ENCODE measurements around the gene MORN1.

The MORN1 gene

GRCh38 chr1:2346691-2347408, 44.5 kb downstream of the MORN1 start:
- ATAC-seq, result no peak
- TF ChIP-seq TSHZ2 (CRISPR knock-in tag; IDR thresholded peaks at IDR 0.05) (no peak), ZNF8 (CRISPR knock-in tag; IDR thresholded peaks at IDR 0.05) (no peak), ESRRG (CRISPR knock-in tag; IDR thresholded peaks at IDR 0.05) (no peak), TCF4 (CRISPR knock-in tag; IDR thresholded peaks at IDR 0.05; ENCODE audit: borderline replicate concordance) (no peak), TOX (CRISPR knock-in tag; IDR thresholded peaks at IDR 0.05; ENCODE audit: borderline replicate concordance) (no peak), ZNF70 (CRISPR knock-in tag; IDR thresholded peaks at IDR 0.05) (no peak), ZFP30 (CRISPR knock-in tag; IDR thresholded peaks at IDR 0.05) (no peak), GLIS3 (CRISPR knock-in tag; IDR thresholded peaks at IDR 0.05) (no peak), ZC3H10 (CRISPR knock-in tag; IDR thresholded peaks at IDR 0.05) (no peak), OSR1 (CRISPR knock-in tag; IDR thresholded peaks at IDR 0.05) (no peak), RARB (CRISPR knock-in tag; IDR thresholded peaks at IDR 0.05) (no peak), CREB5 (CRISPR knock-in tag; IDR thresholded peaks at IDR 0.05; ENCODE audit: low read depth) (no peak)
- TF ChIP-seq, protein P1, sequence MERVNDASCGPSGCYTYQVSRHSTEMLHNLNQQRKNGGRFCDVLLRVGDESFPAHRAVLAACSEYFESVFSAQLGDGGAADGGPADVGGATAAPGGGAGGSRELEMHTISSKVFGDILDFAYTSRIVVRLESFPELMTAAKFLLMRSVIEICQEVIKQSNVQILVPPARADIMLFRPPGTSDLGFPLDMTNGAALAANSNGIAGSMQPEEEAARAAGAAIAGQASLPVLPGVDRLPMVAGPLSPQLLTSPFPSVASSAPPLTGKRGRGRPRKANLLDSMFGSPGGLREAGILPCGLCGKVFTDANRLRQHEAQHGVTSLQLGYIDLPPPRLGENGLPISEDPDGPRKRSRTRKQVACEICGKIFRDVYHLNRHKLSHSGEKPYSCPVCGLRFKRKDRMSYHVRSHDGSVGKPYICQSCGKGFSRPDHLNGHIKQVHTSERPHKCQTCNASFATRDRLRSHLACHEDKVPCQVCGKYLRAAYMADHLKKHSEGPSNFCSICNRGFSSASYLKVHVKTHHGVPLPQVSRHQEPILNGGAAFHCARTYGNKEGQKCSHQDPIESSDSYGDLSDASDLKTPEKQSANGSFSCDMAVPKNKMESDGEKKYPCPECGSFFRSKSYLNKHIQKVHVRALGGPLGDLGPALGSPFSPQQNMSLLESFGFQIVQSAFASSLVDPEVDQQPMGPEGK (CRISPR knock-in tag; IDR thresholded peaks at IDR 0.05; ENCODE audit: borderline replicate concordance), result no peak

GRCh38 chr1:2345297-2346075, 45.9 kb downstream of the MORN1 start:
- TF ChIP-seq CSRNP3 (CRISPR knock-in tag; IDR thresholded peaks at IDR 0.05) (no peak), CREB5 (CRISPR knock-in tag; IDR thresholded peaks at IDR 0.05; ENCODE audit: low read depth) (no peak), ZFP30 (CRISPR knock-in tag; IDR thresholded peaks at IDR 0.05) (no peak), ESRRG (CRISPR knock-in tag; IDR thresholded peaks at IDR 0.05) (no peak), BACH2 (CRISPR knock-in tag; IDR thresholded peaks at IDR 0.05; ENCODE audit: borderline replicate concordance) (no peak), ISL1 (CRISPR knock-in tag; IDR thresholded peaks at IDR 0.05) (no peak), TCF4 (CRISPR knock-in tag; IDR thresholded peaks at IDR 0.05; ENCODE audit: borderline replicate concordance) (no peak), TOX (CRISPR knock-in tag; IDR thresholded peaks at IDR 0.05; ENCODE audit: borderline replicate concordance) (no peak), PPARA (CRISPR knock-in tag; IDR thresholded peaks at IDR 0.05; ENCODE audit: borderline replicate concordance) (no peak), GLIS3 (CRISPR knock-in tag; IDR thresholded peaks at IDR 0.05) (no peak), ZNF70 (CRISPR knock-in tag; IDR thresholded peaks at IDR 0.05) (no peak), SNAI2 (CRISPR knock-in tag; IDR thresholded peaks at IDR 0.05) (no peak), RARB (CRISPR knock-in tag; IDR thresholded peaks at IDR 0.05) (no peak), ZFP3 (CRISPR knock-in tag; IDR thresholded peaks at IDR 0.05) (no peak), TSHZ2 (CRISPR knock-in tag; IDR thresholded peaks at IDR 0.05) (no peak), ARNTL (CRISPR knock-in tag; IDR thresholded peaks at IDR 0.05; ENCODE audit: borderline replicate concordance, low read depth) (no peak), ZNF565 (CRISPR knock-in tag; conservative IDR thresholded peaks at IDR 0.05; ENCODE audit: low read depth) (no peak)
- TF ChIP-seq, protein P2, sequence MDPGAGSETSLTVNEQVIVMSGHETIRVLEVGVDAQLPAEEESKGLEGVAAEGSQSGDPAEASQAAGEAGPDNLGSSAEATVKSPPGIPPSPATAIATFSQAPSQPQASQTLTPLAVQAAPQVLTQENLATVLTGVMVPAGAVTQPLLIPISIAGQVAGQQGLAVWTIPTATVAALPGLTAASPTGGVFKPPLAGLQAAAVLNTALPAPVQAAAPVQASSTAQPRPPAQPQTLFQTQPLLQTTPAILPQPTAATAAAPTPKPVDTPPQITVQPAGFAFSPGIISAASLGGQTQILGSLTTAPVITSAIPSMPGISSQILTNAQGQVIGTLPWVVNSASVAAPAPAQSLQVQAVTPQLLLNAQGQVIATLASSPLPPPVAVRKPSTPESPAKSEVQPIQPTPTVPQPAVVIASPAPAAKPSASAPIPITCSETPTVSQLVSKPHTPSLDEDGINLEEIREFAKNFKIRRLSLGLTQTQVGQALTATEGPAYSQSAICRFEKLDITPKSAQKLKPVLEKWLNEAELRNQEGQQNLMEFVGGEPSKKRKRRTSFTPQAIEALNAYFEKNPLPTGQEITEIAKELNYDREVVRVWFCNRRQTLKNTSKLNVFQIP (CRISPR knock-in tag; IDR thresholded peaks at IDR 0.05; ENCODE audit: borderline replicate concordance, low read depth), result no peak
- ATAC-seq, result no peak
